H1 (cell line): ENCODE measurements around the gene GNAI2. TPM values are rescaled to one million over a fixed set of nuclear protein-coding genes. Genes with fewer than 3 reads are reported as not detected.

Experiments
- CTCF ChIA-PET: fragments of 300-600 bp; sonication (Branson Sonifier 250); formaldehyde crosslinking; loops from one replicate; lab custom pipeline; 2021; ENCODE audit not compliant: partially characterized antibody; lab: Charles Lee
- POLR2A ChIA-PET: fragments of 300-600 bp; sonication (Branson Sonifier 250); formaldehyde crosslinking; loops from one replicate; lab custom pipeline; 2021; ENCODE audit warnings: inconsistent platforms; ENCODE audit not compliant: partially characterized antibody; lab: Charles Lee
- DNase-seq, 2 experiments: peaks; one replicate each; pipeline versions ENCODE4 v3.0.0 to v3.0.0-alpha.2; 2010 to 2022; ENCODE audit warnings: low spot score in 2 of 2, low read depth in 1 of 2, mixed read lengths in 1 of 2
- FAIRE-seq: peaks from 2 replicates; lab custom pipeline; 2011; peaks lifted over from hg19 to GRCh38; lab: Jason Lieb, UNC
- H2AFZ ChIP-seq: 2 replicates; pipeline ENCODE4 v1.8.1; 2012; ENCODE audit warnings: low read length, inconsistent platforms
- H2AK5ac ChIP-seq: 2 replicates; pipeline ENCODE4 v1.6.1; 2013; ENCODE audit warnings: low read depth, low read length
- H2BK120ac ChIP-seq: replicated peaks from 2 replicates; pipeline ENCODE3; 2013; ENCODE audit warnings: low read depth, low read length, inconsistent platforms
- H2BK12ac ChIP-seq: 2 replicates; pipeline ENCODE4 v1.6.1; 2013; ENCODE audit warnings: low read depth, low read length
- H2BK15ac ChIP-seq: 2 replicates; pipeline ENCODE4 v1.6.1; 2013; ENCODE audit warnings: low read length
- H2BK20ac ChIP-seq: 2 replicates; pipeline ENCODE4 v1.6.1; 2013; ENCODE audit warnings: low read length
- H2BK5ac ChIP-seq: 2 replicates; pipeline ENCODE4 v1.6.1; 2013; ENCODE audit warnings: low read depth, low read length
- H3K14ac ChIP-seq: 2 replicates; pipeline ENCODE4 v1.6.1; 2013; ENCODE audit warnings: inconsistent platforms; ENCODE audit not compliant: insufficient read length
- H3K18ac ChIP-seq: 2 replicates; pipeline ENCODE4 v1.6.1; 2013; ENCODE audit warnings: low read length; ENCODE audit errors: extremely low read depth
- H3K23ac ChIP-seq: 2 replicates; pipeline ENCODE4 v1.6.1; 2013; ENCODE audit warnings: inconsistent platforms; ENCODE audit not compliant: insufficient read length
- H3K23me2 ChIP-seq: 2 replicates; pipeline ENCODE4 v1.6.1; 2013; ENCODE audit warnings: low read depth, low read length
- H3K27ac ChIP-seq: 2 replicates; pipeline ENCODE4 v1.6.1; 2011; ENCODE audit warnings: low read depth, low read length, inconsistent platforms
- H3K27me3 ChIP-seq, 4 experiments: replicated peaks in 1 of 4; 1 replicate in 1 of 4; 2 replicates in 3 of 4; pipeline versions ENCODE4 v1.6.1 to v1.8.1; 2011 to 2013; ENCODE audit warnings: low read length in 3 of 4, mild to moderate bottlenecking in 3 of 4, inconsistent platforms in 2 of 4, mixed read lengths in 2 of 4, moderate library complexity in 1 of 4; ENCODE audit not compliant: control insufficient read depth in 3 of 4, insufficient read depth in 3 of 4; ENCODE audit errors: extremely low read depth in 1 of 4
- H3K36me3 ChIP-seq, 4 experiments: 2 replicates each; pipeline versions ENCODE4 v1.6.1 to v1.8.1; 2011 to 2013; ENCODE audit warnings: mild to moderate bottlenecking in 4 of 4, low read length in 3 of 4, moderate library complexity in 2 of 4, control low read depth in 1 of 4, inconsistent platforms in 1 of 4; ENCODE audit not compliant: insufficient read depth in 4 of 4, control insufficient read depth in 2 of 4
- H3K4ac ChIP-seq: replicated peaks from 2 replicates; pipeline ENCODE3; 2013; ENCODE audit warnings: low read length, low read depth, mixed read lengths, inconsistent platforms; ENCODE audit not compliant: insufficient read length
- H3K4me1 ChIP-seq, 4 experiments: replicated peaks in 1 of 4; 1 replicate in 1 of 4; 2 replicates in 3 of 4; pipeline versions ENCODE4 v1.6.1 to v1.8.1; 2011 to 2013; ENCODE audit warnings: low read length in 3 of 4, inconsistent platforms in 2 of 4, mixed read lengths in 1 of 4; ENCODE audit not compliant: insufficient read depth in 4 of 4, control insufficient read depth in 3 of 4
- H3K4me2 ChIP-seq, 2 experiments: 2 replicates each; pipeline versions ENCODE4 v1.6.1 to v1.8.1; 2011 to 2013; ENCODE audit warnings: low read depth in 2 of 2, low read length in 2 of 2, control low read depth in 1 of 2, inconsistent platforms in 1 of 2, mild to moderate bottlenecking in 1 of 2; ENCODE audit not compliant: insufficient read depth in 1 of 2
- H3K4me3 ChIP-seq, 4 experiments: fragments of 200-600, 300-600 bp in 1 of 4; sonication (generic), shearing (Covaris generic), sonication (Bioruptor Twin) in 1 of 4; 2 replicates each; pipeline versions ENCODE4 v1.5.1 to v1.8.1; 2011 to 2016; ENCODE audit warnings: low read length in 4 of 4, low read depth in 3 of 4, control low read depth in 2 of 4, inconsistent platforms in 2 of 4, mild to moderate bottlenecking in 2 of 4, mixed read lengths in 1 of 4, moderate library complexity in 1 of 4; ENCODE audit not compliant: insufficient read depth in 2 of 4; ENCODE audit errors: extremely low read depth in 1 of 4
- H3K56ac ChIP-seq: replicated peaks from 2 replicates; pipeline ENCODE3; 2013; ENCODE audit warnings: low read depth, mild to moderate bottlenecking, mixed read lengths, low read length, inconsistent platforms; ENCODE audit not compliant: insufficient read length
- H3K79me1 ChIP-seq: 2 replicates; pipeline ENCODE4 v1.6.1; 2013; ENCODE audit warnings: low read depth, low read length, control low read depth
- H3K79me2 ChIP-seq, 2 experiments: 2 replicates each; pipeline versions ENCODE4 v1.6.1 to v1.8.1; 2012 to 2013; ENCODE audit warnings: low read length in 2 of 2, mild to moderate bottlenecking in 2 of 2, inconsistent platforms in 1 of 2; ENCODE audit not compliant: insufficient read depth in 2 of 2, control insufficient read depth in 1 of 2
- H3K9ac ChIP-seq, 4 experiments: replicated peaks in 1 of 4; 1 replicate in 1 of 4; 2 replicates in 3 of 4; pipeline versions ENCODE4 v1.6.1 to v1.8.1; 2011 to 2013; ENCODE audit warnings: low read depth in 3 of 4, low read length in 3 of 4, control low read depth in 2 of 4, mild to moderate bottlenecking in 2 of 4, moderate library complexity in 2 of 4, inconsistent platforms in 1 of 4; ENCODE audit errors: extremely low read depth in 1 of 4
- H3K9me3 ChIP-seq, 2 experiments: 2 replicates each; pipeline versions ENCODE4 v1.6.1 to v1.8.1; 2012 to 2013; ENCODE audit warnings: mild to moderate bottlenecking in 2 of 2, moderate library complexity in 2 of 2, control low read depth in 1 of 2, inconsistent platforms in 1 of 2, low read depth in 1 of 2, low read length in 1 of 2, mixed read lengths in 1 of 2; ENCODE audit not compliant: insufficient read depth in 2 of 2
- H4K20me1 ChIP-seq, 2 experiments: replicated peaks in 1 of 2; 2 replicates each; pipeline versions ENCODE3 to v1.8.1; 2011 to 2013; ENCODE audit warnings: inconsistent platforms in 2 of 2, low read length in 2 of 2, mild to moderate bottlenecking in 1 of 2; ENCODE audit not compliant: insufficient read depth in 2 of 2, control insufficient read depth in 1 of 2
- H4K5ac ChIP-seq: 2 replicates; pipeline ENCODE4 v1.6.1; 2013; ENCODE audit warnings: low read length, low read depth, mixed read lengths, inconsistent platforms; ENCODE audit not compliant: insufficient read length
- H4K8ac ChIP-seq: 2 replicates; pipeline ENCODE4 v1.8.0; 2013; ENCODE audit warnings: mild to moderate bottlenecking, moderate library complexity, low read length, inconsistent platforms; ENCODE audit not compliant: insufficient read depth; ENCODE audit errors: extremely low read depth
- H4K91ac ChIP-seq: replicated peaks from 2 replicates; pipeline ENCODE3; 2013; ENCODE audit warnings: low read length, mixed read lengths, inconsistent platforms; ENCODE audit not compliant: insufficient read length
- EGR1 ChIP-seq: IDR thresholded peaks from 2 replicates; pipeline ENCODE4 v1.6.1; 2011; ENCODE audit warnings: low read depth, low read length, borderline replicate concordance
- GTF2F1 ChIP-seq: IDR thresholded peaks from 2 replicates; pipeline ENCODE4 v1.6.1; 2012; ENCODE audit warnings: low read depth, low read length, improper control_type of control experiment, borderline replicate concordance
- NRF1 ChIP-seq: IDR thresholded peaks from 2 replicates; pipeline ENCODE4 v1.6.1; 2011; ENCODE audit warnings: mild to moderate bottlenecking, low read depth, low read length, improper control_type of control experiment
- POLR2A ChIP-seq, 2 experiments: IDR thresholded peaks; 1 replicate in 1 of 2; 2 replicates in 1 of 2; pipeline ENCODE4 v1.6.1; 2011; ENCODE audit warnings: low read depth in 2 of 2, low read length in 2 of 2, mild to moderate bottlenecking in 2 of 2; ENCODE audit errors: control extremely low read depth in 1 of 2
- RNF2 ChIP-seq: fragments of 200-900, 300-1000 bp; sonication (generic); IDR thresholded peaks from 2 replicates; pipeline ENCODE4 v1.7.1; 2016; ENCODE audit warnings: borderline replicate concordance, low read depth, mild to moderate bottlenecking, antibody characterized with exemption, low read length; ENCODE audit not compliant: poor library complexity, severe bottlenecking; ENCODE audit errors: missing control alignments
- SIN3A ChIP-seq, 2 experiments: IDR thresholded peaks in 1 of 2; conservative IDR thresholded peaks in 1 of 2; 2 replicates each; pipeline ENCODE4 v1.6.1; 2011 to 2012; ENCODE audit warnings: low read length in 2 of 2, improper control_type of control experiment in 1 of 2, low read depth in 1 of 2, mild to moderate bottlenecking in 1 of 2
- TAF1 ChIP-seq: IDR thresholded peaks from 2 replicates; pipeline ENCODE4 v1.6.1; 2011; ENCODE audit warnings: mild to moderate bottlenecking, low read depth, low read length
- TBP ChIP-seq: IDR thresholded peaks from 2 replicates; pipeline ENCODE4 v1.6.1; 2011; ENCODE audit warnings: low read depth, low read length, improper control_type of control experiment
- TEAD4 ChIP-seq: IDR thresholded peaks from 2 replicates; pipeline ENCODE4 v1.6.1; 2012; ENCODE audit warnings: low read depth, low read length, inconsistent platforms, mixed read lengths
- ZNF274 ChIP-seq: IDR thresholded peaks from 2 replicates; pipeline ENCODE4 v1.7.0; 2012; ENCODE audit warnings: low read length, borderline replicate concordance; ENCODE audit errors: extremely low read depth
- WGBS, 2 experiments: shearing (Covaris generic) in 1 of 2; methylation state at CpG; one replicate each; pipeline versions ENCODE4 v1.1.6 to v1.1.7; 2013 to 2015; ENCODE audit warnings: low lambda C conversion rate in 2 of 2, mixed read lengths in 2 of 2, inconsistent platforms in 1 of 2, low coverage in 1 of 2, missing lambda C conversion rate in 1 of 2; ENCODE audit not compliant: insufficient replicate concordance in 2 of 2, insufficient coverage in 1 of 2, insufficient read length in 1 of 2; ENCODE audit errors: extremely low coverage in 1 of 2, missing lambda C conversion rate in 1 of 2; 5-methylcytosine and 5-hydroxymethylcytosine counted together
- polyA plus RNA-seq, 7 experiments: library from polyadenylated mRNA; depleted of rRNA in 3 of 7; stranded (reverse) in 5 of 7; unstranded in 2 of 7; fragments of >200 nt in 5 of 7; fragments of 200-250 nt in 2 of 7; gene quantifications; 1 replicate in 5 of 7; 2 replicates in 1 of 7; 4 replicates in 1 of 7; pipeline versions ENCODE4 v1.2.1 to v1.2.3, GENCODE V29; 2011 to 2013; ENCODE audit warnings: missing spikeins in 2 of 7, mixed read lengths in 2 of 7
- total RNA-seq: library from RNA; stranded (reverse); fragmentation: NEBNext Ultra II Directional; extraction: Animal tissue kit (Norgen Biotek cat#: 25700); gene quantifications from 2 replicates; pipeline ENCODE4 v1.2.1, GENCODE V29; 2021

GNAI2 gene
- total and polyA plus RNA-seq, 2 of the 8 experiments (the other 6 are each of a cell fraction or from before 2014, with no cell fraction given) = 168 to 539 TPM

GRCh38 chr3:50237754-50238548 lies 1.9 kb downstream of the GNAI2 start:
- Histone ChIP-seq H2BK120ac (no peak overlapping the region), H3K4me1 (peaks cover 6 to 58% (median 54%) of the 10 kb centered on the region in 4 experiments), H3K56ac (no peak overlapping the region), H3K4me2 (peak overlapping the region; percentile 82 to 96), H3K9ac (peak overlapping the region in 3 of 4 experiments; percentile 6 to 49 (median 48); a peak in 3 of 7 replicates), H2AK5ac (0 out of 2 replicates have a peak overlapping the region, but pooled peaks have one; percentile 65), H4K5ac (peak overlapping the region; percentile 65), H3K23ac (no peak overlapping the region), H2BK15ac (peak overlapping the region; percentile 46; the same call in 1 of the 2 replicates), H2BK5ac (peak overlapping the region; percentile 92; the same call in 1 of the 2 replicates), H2BK20ac (no peak overlapping the region), H2AFZ (no peak overlapping the region), H3K23me2 (peaks cover 21% of the 10 kb centered on the region; the same call in 1 of the 2 replicates), H3K79me1 (peaks cover 16% of the 10 kb centered on the region), H4K8ac (no peak overlapping the region), H4K91ac (no peak overlapping the region), H3K79me2 (peaks cover 25 to 65% of the 10 kb centered on the region in 2 experiments), H3K18ac (peak overlapping the region; percentile 90), H4K20me1 (peaks cover 13 to 41% of the 10 kb centered on the region in 2 experiments), H3K4ac (peak overlapping the region; percentile 57), H3K27me3 (no peaks in the 10 kb centered on the region; a peak in 1 of 7 replicates), H3K4me3 (peak overlapping the region; percentile 86 to 93 (median 90)), H3K9me3 (no peaks in the 10 kb centered on the region), H3K27ac (no peak overlapping the region), H3K36me3 (no peaks in the 10 kb centered on the region), H3K14ac (no peak overlapping the region), H2BK12ac (peak overlapping the region; percentile 72; the same call in 1 of the 2 replicates)
- DNase-seq (peak in 1 of 2 experiments; percentile 65), FAIRE-seq (no peak)
- 26% methylated on average over 31 of the region's 31 CpGs; no CpG with 5 or more reads in 1 of the 2 experiments for WGBS, 2 experiments
- ChIA-PET CTCF (interaction anchor here (0.6 to 53.5 kb wide), 5 partner anchors 16 to 117 kb away, joined by 3 to 2149 read pairs (median 121); partner anchors contain the start of genes GNAI2, GNAT1, LSMEM2 and SEMA3B), POLR2A (interaction anchor here (0.7 to 4.1 kb wide), 13 partner anchors 8 to 1466 kb away, joined by 3 to 33 read pairs (median 4); partner anchors contain the start of genes HYAL3, IFRD2 and NAA80)
- TF ChIP-seq SIN3A (conservative IDR thresholded peaks at IDR 0.05 in 1 of 2, IDR thresholded peaks at IDR 0.05 in 1 of 2; ENCODE audit: low read depth in 1 of 2, low read length in 2 of 2) (0 out of 4 replicates have a peak, but pooled peaks of 1 of the 2 experiments have one; percentile 15), TBP (0 out of 2 replicates have a peak, but pooled peaks have one; percentile 17), TAF1 (peak; percentile 53), NRF1 (no peak), RNF2 (no peak), ZNF274 (no peak), POLR2A (IDR thresholded peaks at IDR 0.05; ENCODE audit: control extremely low read depth in 1 of 2, low read depth in 2 of 2, low read length in 2 of 2) (peak in 1 of 2 experiments; percentile 40; a peak in 2 of 3 replicates), EGR1 (0 out of 2 replicates have a peak, but pooled peaks have one; percentile 57), TEAD4 (0 out of 2 replicates have a peak, but pooled peaks have one; percentile 14), GTF2F1 (no peak)
